GM18507 (cell line): ENCODE measurements around the gene PTCHD1.

ENCODE experiments used
- DNase-seq: peaks from one replicate; pipeline ENCODE4 v3.0.0; 2011; ENCODE audit warnings: low read depth; ENCODE audit not compliant: insufficient read length; ENCODE audit errors: extremely low spot score
- FAIRE-seq: peaks from 2 replicates; lab custom pipeline; 2011; peaks lifted over from hg19 to GRCh38; lab: Jason Lieb, UNC

Gene PTCHD1

GRCh38 chrX:23344238-23344903 is 9.7 kb downstream of the PTCHD1 start:
- FAIRE-seq (no peak), DNase-seq (no peak)

- DNase-seq (no peak), FAIRE-seq (no peak)
Observed at GRCh38 chrX:23344904-23345271, 10.2 kb downstream of the PTCHD1 start.

GRCh38 chrX:23356189-23356588 is 21.5 kb downstream of the PTCHD1 start:
- FAIRE-seq (no peak), DNase-seq (no peak)

- no peak for DNase-seq
- FAIRE-seq, result no peak
Observed at GRCh38 chrX:23364416-23364815, 29.8 kb downstream of the PTCHD1 start.

- DNase-seq, result no peak
- FAIRE-seq, result no peak
Observed at GRCh38 chrX:23365541-23365940, 30.9 kb downstream of the PTCHD1 start.

GRCh38 chrX:23366914-23367313 is 32.3 kb downstream of the PTCHD1 start:
- no peak for FAIRE-seq
- DNase-seq, result no peak

GRCh38 chrX:23369027-23369426 is 34.4 kb downstream of the PTCHD1 start:
- DNase-seq (no peak), FAIRE-seq (no peak)

GRCh38 chrX:23372220-23372902 is 37.7 kb downstream of the PTCHD1 start:
- FAIRE-seq (no peak), DNase-seq (no peak)

- no peak for DNase-seq
- FAIRE-seq, result no peak
Observed at GRCh38 chrX:23373129-23373804, 38.6 kb downstream of the PTCHD1 start.

- DNase-seq (no peak), FAIRE-seq (no peak)
Observed at GRCh38 chrX:23374291-23374690, 39.6 kb downstream of the PTCHD1 start.

- DNase-seq (no peak), FAIRE-seq (no peak)
Observed at GRCh38 chrX:23376581-23376980, 41.9 kb downstream of the PTCHD1 start.

GRCh38 chrX:23380581-23380980 is 45.9 kb downstream of the PTCHD1 start:
- FAIRE-seq (no peak), DNase-seq (no peak)

GRCh38 chrX:23381099-23382087 is 46.7 kb downstream of the PTCHD1 start:
- no peak for DNase-seq
- FAIRE-seq, result no peak

- DNase-seq (no peak), FAIRE-seq (no peak)
Observed at GRCh38 chrX:23382572-23382971, 47.9 kb downstream of the PTCHD1 start.

- DNase-seq (no peak), FAIRE-seq (no peak)
Observed at GRCh38 chrX:23383411-23383810, 48.8 kb downstream of the PTCHD1 start.

- no peak for DNase-seq
- no peak for FAIRE-seq
Observed at GRCh38 chrX:23385242-23385641, 50.6 kb downstream of the PTCHD1 start.

- FAIRE-seq, result no peak
- DNase-seq, result no peak
Observed at GRCh38 chrX:23386260-23386659, 51.6 kb downstream of the PTCHD1 start.

- no peak for DNase-seq
- FAIRE-seq, result no peak
Observed at GRCh38 chrX:23386726-23387125, 52.1 kb downstream of the PTCHD1 start.

- no peak for FAIRE-seq
Observed at GRCh38 chrX:23387550-23388184, 53.0 kb downstream of the PTCHD1 start.

More at GRCh38 chrX:23387550-23388184, 53.0 kb downstream of the PTCHD1 start:
- no peak for DNase-seq
